Right lobe of liver (tissue), 4 donors: ENCODE measurements around the gene CLIP4.

Experiments
- CTCF ChIP-seq, 4 donors: fragments of 200-600 bp in 3 of 4; fragments of 450-650 bp in 1 of 4; IDR thresholded peaks; one replicate each; pipeline versions ENCODE4 v1.5.1 to v1.8.0; 2016 to 2022; ENCODE audit warnings: antibody characterized with exemption in 4 of 4, mild to moderate bottlenecking in 2 of 4
- POLR2A ChIP-seq: fragments of 450-650 bp; IDR thresholded peaks from one replicate; pipeline ENCODE4 v1.6.1; 2017; ENCODE audit warnings: antibody characterized with exemption, mild to moderate bottlenecking
- donor health status: DM: no; HTN: no; CAD: no.
- donor health status: DM: no; HTN: no; CAD: no.
- donor health status: DM: no; HTN: yes; CAD: no.

- TF ChIP-seq CTCF (IDR thresholded peaks at IDR 0.05) = no peak
- no peak for TF ChIP-seq POLR2A
Observed at GRCh38 chr2:29215739-29216608, 100.8 kb downstream of the CLIP4 start.
